NCI-H2171 treated with DMSO at 0.1 percent for 48 hours (cell line): ENCODE results near the gene UST.

ENCODE experiments used
- DNase-seq: peaks from one replicate; lab custom pipeline; 2025; lab: John Stamatoyannopoulos, UW

UST gene

GRCh38 chr6:149125309-149125708 is 378.5 kb downstream of the UST start:
- DNase-seq: no peak
